Hepatocyte (in vitro differentiated cells): ENCODE data around the gene STAT5A. TPM values are rescaled to one million over a fixed set of nuclear protein-coding genes. Genes with fewer than 3 reads are reported as not detected.

Experiments used
- DNase-seq: peaks from one replicate; pipeline ENCODE4 v3.0.0-alpha.2; 2016; ENCODE audit warnings: low spot score
- H2AFZ ChIP-seq: fragments of 200-600 bp; sonication (generic); 2 replicates; pipeline ENCODE4 v1.6.0; 2016; ENCODE audit warnings: antibody characterized with exemption, mild to moderate bottlenecking
- H3K27ac ChIP-seq: fragments of 200-600 bp; sonication (generic); 2 replicates; pipeline ENCODE4 v1.5.1; 2016; ENCODE audit warnings: mild to moderate bottlenecking
- H3K27me3 ChIP-seq: fragments of 200-600 bp; sonication (generic); 2 replicates; pipeline ENCODE4 v1.6.1; 2016
- H3K36me3 ChIP-seq: fragments of 200-600 bp; sonication (generic); replicated peaks from 2 replicates; pipeline ENCODE4 v1.5.1; 2016; ENCODE audit warnings: low read depth; ENCODE audit not compliant: insufficient read depth
- H3K4me1 ChIP-seq: fragments of 200-600 bp; sonication (generic); 2 replicates; pipeline ENCODE4 v1.5.1; 2016; ENCODE audit warnings: mild to moderate bottlenecking, moderate library complexity; ENCODE audit not compliant: insufficient read depth
- H3K4me2 ChIP-seq: fragments of 200-600 bp; sonication (generic); 2 replicates; pipeline ENCODE4 v1.6.0; 2016
- H3K4me3 ChIP-seq: fragments of 200-600 bp; sonication (generic); 2 replicates; pipeline ENCODE4 v1.5.1; 2016; ENCODE audit warnings: mild to moderate bottlenecking
- H3K79me2 ChIP-seq: fragments of 200-600 bp; sonication (generic); 2 replicates; pipeline ENCODE4 v1.6.0; 2017; ENCODE audit warnings: mild to moderate bottlenecking
- H3K9me2 ChIP-seq: fragments of 200-600 bp; sonication (generic); replicated peaks from 2 replicates; pipeline ENCODE4 v1.6.0; 2017; ENCODE audit warnings: mild to moderate bottlenecking; ENCODE audit not compliant: insufficient read depth
- H3K9me3 ChIP-seq: fragments of 200-600 bp; sonication (generic); 2 replicates; pipeline ENCODE4 v1.5.1; 2016; ENCODE audit warnings: low read depth, mild to moderate bottlenecking
- H4K20me1 ChIP-seq: fragments of 200-600 bp; sonication (generic); 2 replicates; pipeline ENCODE4 v1.6.0; 2016; ENCODE audit warnings: mild to moderate bottlenecking; ENCODE audit not compliant: insufficient read depth, poor library complexity, severe bottlenecking
- CTCF ChIP-seq: fragments of 200-600 bp; sonication (generic); IDR thresholded peaks from 2 replicates; pipeline ENCODE4 v1.5.1; 2016; ENCODE audit warnings: antibody characterized with exemption, mild to moderate bottlenecking; ENCODE audit not compliant: poor library complexity
- EZH2 ChIP-seq: fragments of 200-600 bp; sonication (generic); IDR thresholded peaks from 2 replicates; pipeline ENCODE4 v1.6.1; 2016; ENCODE audit warnings: antibody characterized with exemption, mild to moderate bottlenecking, borderline replicate concordance
- EZH2phosphoT487 ChIP-seq: fragments of 200-600 bp; sonication (generic); IDR thresholded peaks from one replicate; pipeline ENCODE4 v1.6.1; 2018; ENCODE audit warnings: antibody characterized with exemption, mild to moderate bottlenecking, low read depth, moderate library complexity; ENCODE audit not compliant: unreplicated experiment, severe bottlenecking
- WGBS: methylation state at CpG from one replicate; pipeline ENCODE4 v1.1.6; 2016; ENCODE audit warnings: low lambda C conversion rate; ENCODE audit errors: missing lambda C conversion rate; 5-methylcytosine and 5-hydroxymethylcytosine counted together
- polyA plus RNA-seq: library from polyadenylated mRNA; unstranded; fragments of >200 nt; fragmentation: Nextera tagmentation; extraction: Ambion mirVana; gene quantifications from 2 replicates; pipeline ENCODE4 v1.2.1, GENCODE V29; 2016
- total RNA-seq: library from RNA; depleted of rRNA; stranded (reverse); fragments of >200 nt; gene quantifications from 2 replicates; pipeline ENCODE4 v1.2.3, GENCODE V29; 2014

The STAT5A gene
- total and polyA plus RNA-seq, 2 experiments from 2014 or later: 5.5 to 6.1 TPM

- 87% methylated on average over 5 of the region's 5 CpGs for WGBS
- H3K27me3 ChIP-seq: peaks cover 6% of the 10 kb centered on the region
Observed at GRCh38 chr17:42286411-42287221, 1.7 kb upstream of the STAT5A start.

GRCh38 chr17:42287305-42287976 lies 857 bp upstream of the STAT5A start:
- peak overlapping the region; percentile 76 for H2AFZ ChIP-seq
- 67% methylated on average over 14 of the region's 14 CpGs for WGBS

More at GRCh38 chr17:42286411-42287221, 1.7 kb upstream of the STAT5A start:
- no peaks in the 10 kb centered on the region for H4K20me1 ChIP-seq
- H3K36me3 ChIP-seq: no peaks in the 10 kb centered on the region
- peak overlapping the region; percentile 45 for H3K27ac ChIP-seq
- peaks cover 12% of the 10 kb centered on the region for H3K4me1 ChIP-seq
- no peaks in the 10 kb centered on the region for H3K9me3 ChIP-seq
- H2AFZ ChIP-seq: no peak overlapping the region
- no peak for DNase-seq
- TF ChIP-seq EZH2phosphoT487 (no peak), EZH2 (no peak), CTCF (no peak)
- H3K9me2 ChIP-seq: no peaks in the 10 kb centered on the region
- H3K79me2 ChIP-seq: no peaks in the 10 kb centered on the region
- H3K4me2 ChIP-seq: peak overlapping the region; percentile 86
- no peak overlapping the region for H3K4me3 ChIP-seq

GRCh38 chr17:42288803-42289610 lies 709 bp downstream of the STAT5A start:
- Histone ChIP-seq H3K4me3 (peak overlapping the region; percentile 37), H3K27me3 (peaks cover 6% of the 10 kb centered on the region), H3K4me2 (peak overlapping the region; percentile 86), H3K27ac (no peak overlapping the region), H3K79me2 (no peaks in the 10 kb centered on the region), H3K9me2 (no peaks in the 10 kb centered on the region), H3K4me1 (peaks cover 12% of the 10 kb centered on the region), H2AFZ (peak overlapping the region; percentile 76), H3K36me3 (no peaks in the 10 kb centered on the region), H4K20me1 (no peaks in the 10 kb centered on the region), H3K9me3 (no peaks in the 10 kb centered on the region)
- no peak for DNase-seq
- TF ChIP-seq CTCF: no peak
- no peak for TF ChIP-seq EZH2phosphoT487
- TF ChIP-seq EZH2: no peak
- WGBS: 71% methylated on average over 36 of the region's 44 CpGs

More at GRCh38 chr17:42287305-42287976, 857 bp upstream of the STAT5A start:
- H3K27ac ChIP-seq: peak overlapping the region; percentile 62
- no peak for DNase-seq
- no peak for TF ChIP-seq CTCF
- TF ChIP-seq EZH2phosphoT487: no peak
- TF ChIP-seq EZH2: no peak
- H4K20me1 ChIP-seq: no peaks in the 10 kb centered on the region
- H3K9me2 ChIP-seq: no peaks in the 10 kb centered on the region
- peak overlapping the region; percentile 86 for H3K4me2 ChIP-seq
- H3K4me1 ChIP-seq: peaks cover 12% of the 10 kb centered on the region
- no peaks in the 10 kb centered on the region for H3K9me3 ChIP-seq
- H3K79me2 ChIP-seq: no peaks in the 10 kb centered on the region
- H3K36me3 ChIP-seq: no peaks in the 10 kb centered on the region
- H3K27me3 ChIP-seq: peaks cover 6% of the 10 kb centered on the region
- H3K4me3 ChIP-seq: peak overlapping the region; percentile 37
